Esophagus muscularis mucosa (tissue), 3 donors: ENCODE results near the gene ALPK3.

ENCODE experiments used
- POLR2A ChIP-seq: fragments of 450-650 bp; IDR thresholded peaks from one replicate; pipeline ENCODE4 v1.6.1; 2017; ENCODE audit warnings: antibody characterized with exemption, moderate library complexity, mild to moderate bottlenecking, low read depth
- TF ChIP-seq, protein P1 (sequence below), 3 experiments: fragments of 200-600 bp in 2 of 3; fragments of 450-650 bp in 1 of 3; sonication (generic) in 2 of 3; IDR thresholded peaks; one replicate each; pipeline ENCODE4 v1.5.1; 2017 to 2019; ENCODE audit warnings: antibody characterized with exemption in 3 of 3, mild to moderate bottlenecking in 2 of 3, moderate library complexity in 1 of 3

DNA sequence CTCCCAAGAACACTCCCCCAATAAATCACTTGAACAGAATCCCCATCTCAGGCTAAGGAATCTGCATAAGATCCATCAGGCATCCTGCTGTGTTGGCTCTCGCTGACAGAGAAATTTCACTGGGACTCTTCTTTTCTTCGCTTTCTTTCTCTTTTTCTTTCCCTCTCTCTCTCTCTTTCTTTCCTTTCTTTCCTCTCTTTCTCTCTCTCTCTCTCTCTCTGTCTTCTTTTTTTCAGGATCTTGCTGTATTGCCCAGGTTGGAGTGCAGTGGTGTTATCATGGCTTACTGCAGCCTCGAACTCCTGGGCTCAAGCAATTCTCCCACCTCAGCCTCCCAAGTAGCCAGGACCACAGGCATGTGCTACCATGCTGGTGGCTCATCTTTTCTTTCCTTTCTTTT lies 62.9 kb downstream of the ALPK3 start:
- TF ChIP-seq, protein P1, sequence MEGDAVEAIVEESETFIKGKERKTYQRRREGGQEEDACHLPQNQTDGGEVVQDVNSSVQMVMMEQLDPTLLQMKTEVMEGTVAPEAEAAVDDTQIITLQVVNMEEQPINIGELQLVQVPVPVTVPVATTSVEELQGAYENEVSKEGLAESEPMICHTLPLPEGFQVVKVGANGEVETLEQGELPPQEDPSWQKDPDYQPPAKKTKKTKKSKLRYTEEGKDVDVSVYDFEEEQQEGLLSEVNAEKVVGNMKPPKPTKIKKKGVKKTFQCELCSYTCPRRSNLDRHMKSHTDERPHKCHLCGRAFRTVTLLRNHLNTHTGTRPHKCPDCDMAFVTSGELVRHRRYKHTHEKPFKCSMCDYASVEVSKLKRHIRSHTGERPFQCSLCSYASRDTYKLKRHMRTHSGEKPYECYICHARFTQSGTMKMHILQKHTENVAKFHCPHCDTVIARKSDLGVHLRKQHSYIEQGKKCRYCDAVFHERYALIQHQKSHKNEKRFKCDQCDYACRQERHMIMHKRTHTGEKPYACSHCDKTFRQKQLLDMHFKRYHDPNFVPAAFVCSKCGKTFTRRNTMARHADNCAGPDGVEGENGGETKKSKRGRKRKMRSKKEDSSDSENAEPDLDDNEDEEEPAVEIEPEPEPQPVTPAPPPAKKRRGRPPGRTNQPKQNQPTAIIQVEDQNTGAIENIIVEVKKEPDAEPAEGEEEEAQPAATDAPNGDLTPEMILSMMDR (IDR thresholded peaks at IDR 0.05), result no peak
- no peak for TF ChIP-seq POLR2A
